GM11168 (cell line): Measurements from ENCODE around the gene POU3F2.

ENCODE experiments used
- in situ Hi-C: fragments of 300-500 bp; cut with MboI; formaldehyde crosslinking; loops from one replicate; pipeline ENCODE4 v1.12.0; 2022; ENCODE audit warnings: low sequenced_read_pairs; ENCODE audit not compliant: unreplicated experiment

The POU3F2 gene

GRCh38 chr6:98834060-98835031 lies at the start of gene POU3F2:
POU3F2 (plus strand) TSS chr6:98834574; CDS start chr6:98834874, 300 bp downstream.
- in situ Hi-C loops: loop anchor here (25.0 kb wide), 1 partner anchor 1628 kb away; the partner anchor contains the start of gene SIM1

- in situ Hi-C loops: no loop called here
Observed at GRCh38 chr6:98787435-98787834, 46.9 kb upstream of the POU3F2 start.

GRCh38 chr6:98787961-98788360 lies 46.4 kb upstream of the POU3F2 start:
- in situ Hi-C loops: no loop called here

GRCh38 chr6:98794307-98794842 lies 40.0 kb upstream of the POU3F2 start:
- in situ Hi-C loops: no loop called here

GRCh38 chr6:98797217-98797994 lies 37.0 kb upstream of the POU3F2 start:
- in situ Hi-C loops: no loop called here

DNA sequence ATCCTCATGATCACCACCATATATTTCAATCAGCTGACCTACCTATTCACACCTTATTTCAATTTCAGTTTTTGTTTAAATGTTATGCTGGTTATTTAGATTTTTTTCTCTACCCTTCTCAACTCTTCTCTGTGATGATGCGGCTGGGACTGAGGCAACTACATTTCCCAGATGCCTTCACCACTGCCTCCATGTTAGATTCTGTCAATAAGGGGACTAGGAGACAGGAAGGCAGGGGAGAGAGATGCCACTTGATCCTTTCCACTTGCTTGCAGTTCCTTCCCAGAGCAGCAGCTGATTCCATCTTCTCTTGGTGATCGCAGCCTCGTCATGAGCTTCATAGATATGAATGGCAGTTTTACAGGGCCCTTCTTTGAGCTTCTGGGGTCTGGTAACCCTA lies 33.5 kb upstream of the POU3F2 start:
- in situ Hi-C loops: no loop called here

DNA sequence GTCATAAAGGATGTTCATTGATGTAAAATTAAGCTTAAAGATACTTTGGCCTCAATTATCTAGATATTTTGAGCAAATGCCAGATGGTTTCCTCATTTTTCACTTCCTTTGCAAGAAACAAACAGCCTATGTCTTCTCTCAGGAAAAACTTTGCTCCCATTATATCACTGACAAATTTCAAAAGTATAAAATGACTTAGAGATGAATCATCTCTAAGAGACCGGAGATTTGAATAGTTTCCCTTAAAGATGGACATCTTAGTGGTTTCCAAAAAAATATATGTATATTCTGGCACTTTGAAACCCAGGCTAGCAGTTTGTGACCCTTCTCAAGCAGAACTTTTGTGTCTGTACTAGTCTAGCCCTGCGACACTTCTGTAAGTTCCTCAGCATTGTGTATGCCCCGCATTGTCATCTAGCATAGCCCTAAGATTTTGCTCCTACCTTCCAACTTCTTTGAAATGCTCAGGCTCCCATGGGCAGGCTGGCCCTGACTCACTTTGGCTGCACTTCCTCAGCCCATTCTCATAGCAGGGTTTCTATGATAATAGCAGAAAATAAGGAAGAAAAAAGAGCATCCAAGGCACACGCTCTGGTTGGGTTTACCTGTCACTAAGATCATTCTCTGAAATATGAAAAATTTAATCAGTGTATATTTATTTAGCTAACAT lies 25.7 kb upstream of the POU3F2 start:
- in situ Hi-C loops: no loop called here

DNA sequence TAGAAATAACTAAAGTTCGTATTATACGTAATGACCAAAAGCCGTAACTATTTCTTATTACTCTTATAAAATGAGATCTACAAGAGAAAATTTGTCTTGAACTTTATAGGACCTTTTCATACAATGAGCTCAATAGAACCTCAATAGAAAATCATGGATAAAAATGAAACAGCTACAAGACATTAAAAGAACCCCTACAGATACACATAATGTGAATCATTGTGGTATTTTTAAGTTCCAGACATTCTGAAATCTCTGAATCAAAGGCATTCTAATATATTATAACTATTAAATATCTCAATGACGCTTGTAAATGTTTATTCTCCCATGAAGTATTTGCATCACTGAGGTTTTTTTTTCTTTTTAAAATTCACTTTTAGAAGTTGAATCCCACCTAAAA lies 22.2 kb upstream of the POU3F2 start:
- in situ Hi-C loops: loop anchor here (10.0 kb wide), 1 partner anchor 783 kb away; no protein-coding TSS in a partner anchor

- in situ Hi-C loops: loop anchor here (10.0 kb wide), 1 partner anchor 778 kb away; no protein-coding TSS in a partner anchor
Observed at GRCh38 chr6:98816799-98817198, 17.6 kb upstream of the POU3F2 start.

DNA sequence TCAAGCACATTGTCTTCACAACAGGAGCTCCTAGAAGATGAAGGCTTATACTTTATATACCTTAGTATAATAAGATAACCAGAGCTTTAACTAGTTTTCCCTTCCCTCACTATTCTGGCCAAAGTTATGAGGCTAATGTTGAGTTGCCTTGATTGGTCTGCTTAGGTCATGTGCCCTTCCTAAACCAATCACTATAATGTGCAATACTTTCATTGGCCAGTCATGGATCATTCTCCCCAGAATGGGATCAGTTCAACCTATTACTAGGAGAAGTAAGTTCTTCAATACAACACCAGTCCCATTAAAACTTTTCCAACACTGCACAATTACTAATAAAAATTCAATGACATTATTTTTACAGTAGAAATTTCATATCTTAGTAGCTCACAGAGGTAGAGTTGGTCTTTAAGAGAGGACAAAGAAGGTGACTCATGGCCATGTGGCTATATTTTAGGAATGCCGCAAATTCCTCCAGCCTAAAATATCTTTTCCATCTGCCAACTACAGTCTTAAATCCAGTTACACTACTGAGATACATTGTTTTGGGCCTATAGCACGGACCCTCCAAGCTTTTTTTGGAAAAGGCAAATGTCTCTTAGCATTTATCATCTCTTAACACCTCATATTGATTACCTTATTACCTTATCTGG lies 12.5 kb upstream of the POU3F2 start:
- in situ Hi-C loops: no loop called here

- in situ Hi-C loops: no loop called here
Observed at GRCh38 chr6:98823428-98824161, 10.8 kb upstream of the POU3F2 start.

DNA sequence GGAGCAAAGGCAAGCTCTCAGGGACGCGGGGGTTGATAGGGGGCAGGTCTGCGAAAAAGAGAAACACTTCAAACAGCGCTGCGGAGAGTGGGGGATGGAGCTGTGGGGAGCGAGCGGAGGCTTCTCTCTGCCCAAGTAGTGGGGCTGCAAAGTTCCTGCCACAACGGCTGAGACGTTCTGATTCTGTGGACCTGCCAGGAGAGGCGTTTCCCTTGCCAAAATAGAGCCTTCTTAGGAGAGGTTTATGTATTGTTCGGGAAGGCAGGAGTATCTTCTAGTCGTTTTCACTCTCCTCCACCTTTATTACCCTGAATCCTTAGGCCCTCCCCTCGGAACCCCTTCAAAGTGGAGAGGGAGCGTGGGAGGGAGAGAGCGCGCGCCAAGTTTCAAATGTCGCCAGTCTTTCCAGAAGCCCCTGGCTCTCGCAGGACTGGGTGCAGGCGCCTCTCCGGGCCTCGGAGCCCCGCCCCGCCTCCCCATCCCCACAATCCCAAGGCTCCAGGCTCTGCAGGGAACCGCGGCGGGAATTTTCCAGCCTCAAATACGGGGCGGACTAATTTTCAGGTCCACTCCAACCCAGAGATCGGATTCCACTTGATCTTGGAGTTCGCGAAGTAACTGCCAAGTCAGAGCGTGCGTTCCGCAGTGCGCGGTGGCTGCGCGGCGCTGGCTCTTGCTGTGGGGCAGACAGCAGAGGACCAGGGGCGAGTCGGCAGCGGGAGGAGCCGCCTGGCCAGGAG lies 10.0 kb upstream of the POU3F2 start:
- in situ Hi-C loops: no loop called here

DNA sequence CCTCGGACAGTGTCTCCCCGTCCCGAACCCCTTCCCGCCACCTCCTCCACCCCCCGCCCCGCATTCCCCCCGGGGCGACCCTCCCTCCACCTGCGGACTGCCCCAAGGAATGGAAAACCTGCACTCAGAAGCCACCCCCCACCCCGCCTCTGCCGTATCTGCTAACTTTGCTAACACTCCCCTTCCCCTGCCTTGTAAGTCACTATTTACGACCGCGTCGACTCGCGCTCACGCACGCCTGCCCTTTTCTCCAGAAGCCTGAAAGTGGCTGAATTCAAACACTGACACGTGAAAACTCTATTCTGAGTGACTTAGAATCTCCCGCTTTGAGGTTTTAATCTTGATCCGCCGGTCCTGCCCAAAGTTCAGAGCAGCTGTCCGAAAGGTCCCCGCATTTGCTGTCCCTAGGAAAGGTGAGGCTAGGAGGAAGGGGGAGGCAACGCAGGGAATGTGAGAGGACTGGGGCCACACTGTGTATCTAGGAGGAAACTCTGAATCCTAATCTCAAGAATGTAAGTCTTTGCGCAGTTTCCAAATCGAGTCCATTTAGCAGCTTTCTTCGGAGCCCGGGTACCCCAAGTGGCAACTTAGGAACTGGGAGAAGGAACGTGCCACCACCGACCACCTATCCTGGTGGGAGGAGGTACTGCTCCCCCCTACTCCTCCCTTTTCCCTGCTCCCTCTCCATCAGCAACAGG lies 9.3 kb upstream of the POU3F2 start:
- in situ Hi-C loops: loop anchor here (25.0 kb wide), 1 partner anchor 1637 kb away; the partner anchor contains the start of gene SIM1

- in situ Hi-C loops: loop anchor here (25.0 kb wide), 1 partner anchor 1637 kb away; the partner anchor contains the start of gene SIM1
Observed at GRCh38 chr6:98825600-98826230, 8.7 kb upstream of the POU3F2 start.

DNA sequence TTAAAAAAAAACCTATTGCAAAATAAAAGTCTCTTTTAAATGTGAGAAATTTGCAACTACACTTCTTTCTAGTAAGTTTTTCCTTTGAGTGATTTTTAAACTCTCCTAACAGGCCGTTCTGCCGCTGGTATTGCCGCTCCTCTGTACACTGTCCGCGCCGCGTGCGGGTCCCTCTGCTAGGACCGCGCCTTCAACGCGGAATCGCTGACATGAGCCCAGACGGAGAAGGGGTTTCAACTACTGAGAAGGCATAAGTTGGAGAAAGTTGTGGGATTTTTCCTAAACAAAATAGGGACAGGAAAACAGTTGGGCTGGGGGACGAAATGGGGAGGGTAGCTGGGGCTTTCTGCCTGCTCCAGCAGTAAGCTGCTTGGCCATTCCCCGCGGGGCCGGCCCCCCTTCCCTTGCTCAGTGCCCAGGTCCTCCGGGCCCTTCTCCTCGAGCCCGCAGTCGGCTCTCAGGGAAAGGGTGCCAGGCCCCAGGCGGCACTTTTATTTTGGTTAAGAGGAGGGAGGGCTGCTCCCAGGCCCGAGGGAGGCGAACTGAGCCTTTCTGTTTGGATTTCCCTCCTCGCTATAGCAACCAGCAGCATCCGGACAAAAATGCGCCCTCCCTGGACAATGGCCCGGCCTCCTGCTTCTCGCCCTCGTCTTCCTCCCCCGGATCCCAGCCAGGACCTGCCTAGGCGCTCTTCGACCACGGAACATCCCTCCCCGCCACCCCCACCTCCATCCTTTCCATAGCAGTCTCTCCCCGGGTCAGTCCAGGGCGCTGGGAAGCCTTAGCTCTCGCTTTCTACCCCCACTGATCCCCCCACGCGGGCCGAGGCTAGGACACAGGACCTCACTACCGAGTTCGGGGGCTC lies 6.8 kb upstream of the POU3F2 start:
- in situ Hi-C loops: loop anchor here (25.0 kb wide), 1 partner anchor 1635 kb away; the partner anchor contains the start of gene SIM1

- in situ Hi-C loops: loop anchor here (25.0 kb wide), 1 partner anchor 1634 kb away; the partner anchor contains the start of gene SIM1
Observed at GRCh38 chr6:98828211-98828788, 6.1 kb upstream of the POU3F2 start.
